GM12865 (cell line): Measurements from ENCODE around the gene MT1HL1.
"Not testable (repeated sequence)": the region's sequence is repeated elsewhere in the genome, so short reads cannot be mapped to it uniquely, and the experiment has no call there.

Experiments used
- DNase-seq: peaks from one replicate; pipeline ENCODE4 v3.0.0; 2010; ENCODE audit warnings: low read depth
- H3K4me3 ChIP-seq: 2 replicates; pipeline ENCODE4 v1.5.1; 2011; ENCODE audit warnings: mild to moderate bottlenecking, low read depth, low read length, control low read depth
- TF ChIP-seq, protein P1 (sequence below): IDR thresholded peaks from 2 replicates; pipeline ENCODE4 v1.5.1; 2011; ENCODE audit warnings: low read length, control low read depth, low read depth, inconsistent platforms; ENCODE audit not compliant: insufficient read depth; ENCODE audit errors: missing control alignments

Gene MT1HL1

DNA sequence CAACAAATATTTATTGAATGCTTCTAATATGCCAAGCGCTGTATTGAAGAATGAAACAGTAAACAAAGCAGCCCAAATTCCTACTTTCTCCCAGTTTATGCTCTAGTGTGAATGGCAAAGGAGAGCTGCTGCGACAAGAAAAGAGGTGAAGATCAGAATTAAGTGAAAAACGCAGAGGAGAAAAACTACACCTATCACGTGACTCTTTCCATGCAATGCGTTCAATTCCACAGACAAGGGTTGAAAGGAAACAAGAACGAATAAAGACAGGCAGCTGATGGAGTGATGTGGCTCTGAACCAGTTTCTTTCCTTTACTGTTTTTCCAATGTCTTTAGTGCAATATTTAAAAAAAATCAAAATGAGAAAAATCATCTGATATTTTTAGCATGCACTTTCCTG, 23.6 kb downstream of the MT1HL1 start:
- TF ChIP-seq, protein P1, sequence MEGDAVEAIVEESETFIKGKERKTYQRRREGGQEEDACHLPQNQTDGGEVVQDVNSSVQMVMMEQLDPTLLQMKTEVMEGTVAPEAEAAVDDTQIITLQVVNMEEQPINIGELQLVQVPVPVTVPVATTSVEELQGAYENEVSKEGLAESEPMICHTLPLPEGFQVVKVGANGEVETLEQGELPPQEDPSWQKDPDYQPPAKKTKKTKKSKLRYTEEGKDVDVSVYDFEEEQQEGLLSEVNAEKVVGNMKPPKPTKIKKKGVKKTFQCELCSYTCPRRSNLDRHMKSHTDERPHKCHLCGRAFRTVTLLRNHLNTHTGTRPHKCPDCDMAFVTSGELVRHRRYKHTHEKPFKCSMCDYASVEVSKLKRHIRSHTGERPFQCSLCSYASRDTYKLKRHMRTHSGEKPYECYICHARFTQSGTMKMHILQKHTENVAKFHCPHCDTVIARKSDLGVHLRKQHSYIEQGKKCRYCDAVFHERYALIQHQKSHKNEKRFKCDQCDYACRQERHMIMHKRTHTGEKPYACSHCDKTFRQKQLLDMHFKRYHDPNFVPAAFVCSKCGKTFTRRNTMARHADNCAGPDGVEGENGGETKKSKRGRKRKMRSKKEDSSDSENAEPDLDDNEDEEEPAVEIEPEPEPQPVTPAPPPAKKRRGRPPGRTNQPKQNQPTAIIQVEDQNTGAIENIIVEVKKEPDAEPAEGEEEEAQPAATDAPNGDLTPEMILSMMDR = no peak
- no peak overlapping the region for H3K4me3 ChIP-seq
- no peak for DNase-seq

DNA sequence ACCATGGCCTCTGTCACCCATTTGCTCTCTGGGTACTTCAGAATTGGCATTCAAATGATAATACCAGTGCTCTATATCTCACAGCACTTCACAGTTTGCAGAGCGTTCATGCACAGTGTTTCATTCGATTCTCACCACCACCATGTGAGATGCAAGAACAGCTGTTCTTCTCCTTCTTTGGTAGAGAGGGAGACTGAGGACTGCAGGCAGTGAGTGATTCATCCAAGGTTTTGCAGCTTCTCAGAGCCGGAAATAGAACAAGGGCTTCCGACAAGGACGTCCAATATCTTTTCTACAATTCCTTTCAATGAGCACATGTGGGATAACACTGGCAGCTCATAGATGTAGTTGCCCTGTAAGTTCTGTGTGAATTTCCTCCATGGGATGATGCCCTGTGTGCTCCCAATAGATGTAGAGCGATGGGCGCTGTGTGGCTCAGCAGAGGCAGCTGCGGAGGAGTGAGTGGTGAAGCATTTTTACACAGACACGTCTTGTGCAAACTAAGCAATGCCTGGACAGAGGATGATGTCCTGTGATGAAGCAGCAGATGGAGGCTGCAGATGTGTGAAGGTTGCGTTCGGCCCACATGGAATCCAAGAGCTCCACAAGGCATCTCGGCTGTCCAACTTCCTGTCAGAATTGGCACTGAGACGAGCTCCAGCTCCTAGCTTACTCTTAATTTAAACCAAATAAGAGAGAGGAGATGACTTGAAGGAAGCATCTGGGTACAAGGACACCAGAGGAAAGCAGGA, 24.9 kb downstream of the MT1HL1 start:
- H3K4me3 ChIP-seq = no peak overlapping the region
- DNase-seq = no peak
- TF ChIP-seq, protein P1 = no peak

DNA sequence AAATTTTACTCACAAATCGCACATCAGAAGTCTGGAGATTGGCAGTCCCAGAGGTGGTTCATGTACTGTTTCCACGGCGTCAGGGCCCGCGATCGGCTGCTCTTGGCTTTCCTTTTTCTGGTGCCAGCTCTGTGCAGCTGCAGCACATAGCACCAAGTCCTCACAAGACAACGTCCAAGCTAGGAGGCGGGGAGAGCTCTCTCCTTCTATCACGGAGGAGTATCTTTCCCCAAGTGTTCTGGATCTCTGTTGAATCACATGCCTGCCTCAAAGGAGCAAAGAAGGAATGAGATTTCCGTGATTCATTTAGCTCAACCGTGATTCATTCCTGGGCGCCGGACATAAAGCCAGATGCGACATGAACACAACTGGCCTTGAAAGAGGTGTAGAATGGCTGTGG, 25.5 kb downstream of the MT1HL1 start:
- no peak for DNase-seq
- TF ChIP-seq, protein P1 = no peak
- H3K4me3 ChIP-seq = no peak overlapping the region

DNA sequence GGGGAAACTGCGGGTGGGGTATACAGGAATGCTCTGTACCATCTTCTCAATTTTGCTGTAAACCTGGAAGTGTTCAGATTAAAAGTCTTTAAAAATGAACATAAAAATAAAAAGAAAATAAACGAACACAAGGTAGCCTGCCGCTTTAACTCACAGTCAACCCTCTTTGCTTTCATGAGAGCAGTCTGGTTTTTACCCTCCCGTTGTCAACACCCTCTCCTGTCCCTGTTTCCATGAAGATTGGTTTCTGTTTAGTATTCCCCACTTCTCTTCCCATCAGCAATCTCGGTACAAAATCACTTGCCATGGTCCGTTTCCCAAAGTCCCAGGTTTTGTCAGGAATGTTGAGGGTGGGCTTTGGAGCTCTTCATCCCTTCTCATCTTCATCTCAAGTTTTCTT, 28.8 kb downstream of the MT1HL1 start:
- no peak overlapping the region for H3K4me3 ChIP-seq
- TF ChIP-seq, protein P1 = no peak
- no peak for DNase-seq

DNA sequence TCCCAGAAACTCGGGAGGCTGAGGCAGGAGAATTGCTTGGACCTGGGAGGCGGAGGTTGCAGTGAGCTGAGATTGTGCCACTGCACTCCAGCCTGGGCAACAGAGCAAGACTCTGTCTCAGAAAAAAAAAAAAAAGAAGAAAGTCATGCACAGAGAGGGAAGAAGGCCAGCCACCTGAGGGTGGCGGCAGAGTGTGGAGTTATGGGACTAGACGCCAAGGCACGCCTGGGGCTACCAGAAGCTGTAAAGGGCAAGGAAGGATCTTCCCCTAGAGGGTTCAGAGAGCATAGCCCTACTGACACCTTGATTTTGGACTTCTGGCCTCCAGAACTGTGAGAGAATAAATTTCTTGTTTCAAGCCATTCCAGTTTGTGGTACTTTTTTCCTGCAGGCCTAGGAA, 30.2 kb downstream of the MT1HL1 start:
- H3K4me3 ChIP-seq, DNase-seq: not testable (repeated sequence)

DNA sequence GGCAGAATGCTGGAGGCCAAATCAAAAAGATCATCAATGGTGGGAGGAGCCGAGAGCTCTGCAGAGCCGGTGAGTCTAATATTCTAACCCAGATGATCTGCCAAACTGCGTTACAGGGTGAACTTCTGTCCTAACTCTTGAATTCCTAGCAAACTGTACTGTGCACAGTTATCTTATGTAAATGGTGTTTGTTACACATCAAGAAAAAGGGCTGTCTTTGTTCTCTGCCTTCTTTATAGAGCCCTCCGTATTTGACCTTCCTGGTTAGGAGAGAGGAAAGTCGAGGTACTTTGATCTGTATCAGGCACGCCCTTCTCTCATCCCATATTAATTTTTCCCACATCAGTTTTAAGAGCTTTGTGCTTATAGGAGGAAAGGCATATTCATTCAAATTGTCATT, 37.6 kb downstream of the MT1HL1 start:
- no peak for DNase-seq

DNA sequence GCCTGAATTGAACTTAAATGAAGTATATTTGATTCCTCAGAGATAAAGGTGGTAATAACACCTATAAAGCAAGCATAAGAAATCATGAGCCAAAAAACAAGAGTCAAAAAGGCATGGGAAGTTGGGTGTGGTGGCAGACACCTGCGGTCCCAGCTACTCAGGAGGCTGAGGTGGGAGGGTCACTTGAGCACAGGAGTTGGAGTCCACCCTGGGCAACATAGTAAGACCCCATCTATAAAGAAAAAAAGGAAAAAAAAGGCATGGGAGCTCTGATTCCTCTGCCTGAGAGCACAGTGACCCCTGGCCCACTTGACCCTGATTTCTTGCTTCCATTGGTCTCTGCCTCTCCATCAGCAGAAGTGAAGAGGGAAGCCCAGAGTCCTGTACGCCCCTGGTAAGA, 40.3 kb downstream of the MT1HL1 start:
- H3K4me3 ChIP-seq = no peak overlapping the region
- TF ChIP-seq, protein P1 = no peak

More for the DNA sequence above, 37.6 kb downstream of the MT1HL1 start:
- H3K4me3 ChIP-seq = no peak overlapping the region
- TF ChIP-seq, protein P1 = no peak

More for the DNA sequence above, 40.3 kb downstream of the MT1HL1 start:
- DNase-seq = no peak
